Hematopoietic multipotent progenitor cell treated with erythropoietin and hydrocortisone succinate and interleukin-3 and kit ligand, for 6 days (in vitro differentiated cells): ENCODE measurements around the gene ITGA6.

Source experiments
- DNase-seq: peaks from one replicate; pipeline ENCODE4 v3.0.0-alpha.2; 2015

ITGA6 gene

DNA sequence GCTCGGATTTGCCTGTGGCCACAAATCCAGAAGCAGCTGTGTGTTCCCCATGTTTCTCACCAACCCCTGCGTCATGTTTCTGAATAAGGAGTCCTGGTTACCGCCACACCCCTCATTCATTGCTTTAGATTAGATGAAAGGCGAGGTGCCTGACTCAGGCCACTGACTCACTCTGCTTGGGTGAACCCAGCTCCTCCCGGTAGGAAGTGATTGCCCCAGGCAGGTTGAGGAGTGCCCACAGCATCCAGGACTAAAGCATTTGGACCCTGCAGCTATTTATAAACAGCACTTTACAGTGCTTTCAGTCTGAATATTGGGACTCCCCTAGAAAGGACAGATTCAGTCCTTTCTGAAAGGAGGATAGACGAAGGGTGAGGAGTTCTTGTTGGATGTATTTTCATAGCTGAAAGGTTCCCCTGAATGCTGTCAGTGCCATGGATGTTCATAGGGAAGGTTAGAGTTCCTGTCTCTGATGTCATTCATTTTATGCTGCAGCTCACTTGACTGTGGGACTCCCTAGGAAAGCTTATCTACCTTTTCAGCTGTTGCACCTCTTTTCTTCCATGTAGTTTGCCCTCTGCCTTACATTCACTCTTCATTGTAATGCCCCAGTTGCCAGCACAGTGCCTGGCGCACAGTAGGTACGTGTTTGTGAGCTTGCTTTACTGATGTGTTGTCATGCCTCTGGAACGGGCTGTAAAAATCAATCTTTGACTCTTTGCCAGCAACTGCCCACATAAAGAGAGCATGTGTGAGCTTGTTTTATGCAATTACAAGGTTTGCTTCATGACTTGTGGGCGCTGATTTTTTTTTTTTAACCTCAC lies 14.9 kb downstream of the ITGA6 start:
- no peak for DNase-seq

DNA sequence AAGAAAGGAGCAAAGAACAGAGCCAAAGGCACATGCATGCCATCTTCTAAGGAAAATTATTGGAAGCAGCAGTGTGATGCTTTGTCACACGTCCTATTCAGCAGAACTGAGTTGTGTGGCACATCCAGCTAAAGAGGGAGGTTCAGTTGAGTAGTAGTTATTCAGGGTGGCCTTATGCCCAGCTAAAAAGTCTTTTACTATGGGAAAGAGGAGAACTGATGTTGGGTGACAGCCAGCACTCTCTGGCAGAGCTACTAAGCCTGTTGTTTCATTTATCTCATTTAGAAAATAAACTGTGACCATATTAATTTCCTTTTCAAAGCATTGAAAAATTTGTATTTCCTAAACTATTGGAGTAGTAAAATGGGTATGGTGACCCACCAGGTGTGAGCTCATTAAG lies 18.5 kb downstream of the ITGA6 start:
- no peak for DNase-seq

DNA sequence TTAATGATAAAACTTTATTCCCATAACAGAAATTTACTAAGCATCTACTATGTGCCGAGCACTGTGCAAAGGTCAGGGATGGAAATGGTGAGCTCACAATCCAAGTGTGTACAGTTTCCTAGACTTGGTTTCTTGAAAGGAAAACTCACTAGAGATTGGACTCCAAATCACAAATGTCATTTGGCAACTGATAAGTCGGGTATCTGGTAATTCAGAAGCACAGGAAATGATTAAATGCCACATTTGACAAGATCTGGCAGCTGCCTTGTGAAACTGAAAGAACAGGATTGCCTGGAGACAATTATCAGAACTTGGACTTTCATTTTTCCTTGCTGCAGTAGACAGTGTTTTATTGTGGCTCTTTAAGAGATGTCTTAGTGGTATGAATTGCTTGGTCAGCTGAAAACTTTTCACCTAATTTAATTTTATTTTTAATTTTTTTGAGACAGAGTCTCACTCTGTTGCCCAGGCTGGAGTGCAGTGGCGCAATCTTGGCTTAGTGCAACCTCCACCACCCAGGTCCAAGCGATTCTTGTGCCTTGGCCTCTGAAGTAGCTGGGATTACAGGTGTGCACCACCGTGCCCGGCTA lies 19.2 kb downstream of the ITGA6 start:
- DNase-seq = no peak

DNA sequence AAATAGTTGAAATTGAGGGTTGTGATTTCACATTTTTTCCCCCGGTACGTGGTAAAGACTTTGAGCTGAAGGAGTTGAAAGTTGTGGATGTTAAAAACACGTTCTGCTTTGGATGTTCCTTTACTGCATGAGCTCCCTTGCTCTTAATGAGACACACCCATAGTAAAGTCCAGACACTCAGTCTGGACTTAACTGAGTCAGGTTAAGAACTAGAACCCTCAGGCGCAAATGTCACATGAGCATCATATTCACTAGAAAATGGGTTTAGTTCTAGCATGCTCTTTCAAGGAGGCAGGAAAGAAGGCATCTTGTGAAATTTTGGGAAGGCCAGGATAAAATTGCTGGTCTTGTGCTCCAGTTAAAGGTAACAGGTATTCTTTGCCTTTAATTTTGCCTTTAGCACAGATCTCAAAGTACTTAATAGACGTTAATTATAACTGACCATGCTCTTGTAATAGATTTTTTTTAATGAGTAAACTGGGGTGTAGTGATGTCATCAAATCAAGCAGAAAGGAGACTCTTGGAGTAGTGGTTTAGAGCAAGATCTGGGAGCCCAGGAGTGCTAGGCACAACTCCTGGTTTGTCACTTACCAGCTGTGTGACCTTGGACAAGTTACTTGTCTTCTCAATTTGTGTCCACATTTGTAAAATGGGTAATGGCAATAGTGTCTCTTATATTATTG lies 20.6 kb downstream of the ITGA6 start:
- DNase-seq = no peak

DNA sequence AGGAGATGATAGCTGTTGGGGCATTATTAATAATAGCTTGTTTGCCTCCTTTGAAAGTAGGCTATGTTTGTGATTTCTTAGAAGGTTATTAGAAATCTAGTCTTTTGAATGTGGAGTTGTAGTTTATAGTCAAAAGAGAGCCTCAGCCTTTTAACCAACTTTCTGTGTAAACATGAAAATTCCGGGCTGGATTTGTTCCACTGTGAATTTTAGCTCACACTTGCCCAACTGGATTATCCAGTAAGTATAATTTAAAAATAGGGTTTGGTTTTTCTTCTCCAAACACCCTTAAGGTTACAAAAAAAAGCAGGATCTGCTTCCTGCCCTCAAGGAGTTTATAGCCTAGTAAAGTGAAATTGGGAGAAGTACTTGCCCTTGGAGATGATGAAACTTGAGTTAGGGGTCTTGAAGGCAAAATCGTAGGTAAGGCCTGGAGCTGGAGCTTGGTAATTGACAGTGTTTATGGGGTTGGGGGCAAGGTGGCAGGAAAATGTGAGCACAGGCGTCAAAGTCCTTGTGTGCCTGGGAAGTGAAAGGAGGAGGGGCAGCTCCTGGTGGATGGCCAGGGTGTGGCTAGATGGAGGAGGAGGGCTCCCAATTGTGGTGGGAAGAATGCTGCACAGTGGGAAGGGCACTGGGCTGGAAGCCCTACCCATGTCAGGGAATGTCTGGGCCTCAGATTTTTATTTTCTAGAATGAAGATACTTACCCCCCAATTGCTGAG lies 21.3 kb downstream of the ITGA6 start:
- no peak for DNase-seq

DNA sequence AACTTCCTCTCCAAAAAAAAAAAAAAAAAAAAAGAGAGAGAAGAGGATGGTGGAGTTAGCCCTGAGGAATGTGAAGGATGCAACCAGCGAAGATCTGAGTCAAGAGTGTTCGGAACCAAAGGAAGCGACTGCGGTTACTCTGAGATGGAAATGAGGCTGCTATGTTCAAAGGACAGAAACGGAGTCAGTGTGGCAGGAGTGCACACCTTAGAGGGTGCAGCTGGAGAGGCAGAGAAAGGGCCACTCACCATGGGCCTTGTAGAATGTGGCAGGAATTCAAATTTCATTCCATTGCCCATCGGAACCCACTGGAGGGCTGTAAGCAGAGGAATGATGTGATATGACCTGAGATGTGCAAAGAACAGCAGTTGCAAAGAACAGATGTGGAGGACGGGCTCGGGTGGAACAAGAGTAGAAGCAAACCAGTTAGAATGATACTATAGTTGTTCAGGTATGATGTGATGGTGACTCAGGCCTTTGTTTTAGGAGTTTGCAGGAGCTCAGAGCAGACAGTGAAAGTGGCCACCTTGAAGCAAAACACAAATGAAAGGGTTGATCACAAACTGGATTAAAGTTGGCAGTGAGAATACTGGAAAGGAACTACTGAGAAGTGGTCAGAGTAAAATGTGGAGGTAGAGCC lies 22.6 kb downstream of the ITGA6 start:
- no peak for DNase-seq

DNA sequence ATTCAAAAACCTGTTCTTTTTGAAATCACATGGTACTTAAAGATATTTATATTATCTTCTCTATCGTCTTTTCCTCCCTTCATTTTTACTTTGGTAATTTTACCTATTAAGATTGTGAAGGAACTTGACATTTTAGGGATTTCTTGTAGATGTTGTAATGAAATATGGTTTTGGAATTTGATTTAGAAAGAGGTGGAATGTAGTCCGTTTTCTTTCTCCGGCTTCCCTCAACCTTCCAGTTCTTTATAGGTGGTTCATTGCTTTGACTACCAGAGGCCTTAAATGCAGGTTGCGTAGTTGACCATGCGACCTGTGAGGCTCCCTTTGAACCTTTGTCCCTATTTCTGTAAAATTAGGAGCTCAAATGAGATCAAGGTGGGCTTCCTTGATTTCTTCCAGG lies 24.5 kb downstream of the ITGA6 start:
- no peak for DNase-seq

DNA sequence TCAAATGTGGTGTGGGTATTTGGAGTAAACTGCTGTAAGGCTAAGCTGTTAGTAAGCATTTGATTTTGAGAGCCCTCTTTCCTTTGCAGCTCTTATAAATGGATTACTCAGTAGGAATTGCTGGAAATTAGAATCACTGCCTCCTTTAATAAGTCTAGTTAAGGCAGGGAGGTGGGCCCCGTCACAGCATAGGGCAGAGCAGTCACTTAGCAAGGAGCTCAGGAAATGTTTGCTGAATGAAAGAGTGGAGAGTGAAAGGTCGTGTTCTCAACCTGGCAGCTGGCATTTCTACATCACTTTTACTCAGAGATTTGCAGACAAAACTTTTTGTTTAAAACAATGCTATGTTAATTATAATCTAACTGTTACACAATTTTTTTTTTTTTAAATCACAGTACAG lies 25.5 kb downstream of the ITGA6 start:
- DNase-seq = no peak

DNA sequence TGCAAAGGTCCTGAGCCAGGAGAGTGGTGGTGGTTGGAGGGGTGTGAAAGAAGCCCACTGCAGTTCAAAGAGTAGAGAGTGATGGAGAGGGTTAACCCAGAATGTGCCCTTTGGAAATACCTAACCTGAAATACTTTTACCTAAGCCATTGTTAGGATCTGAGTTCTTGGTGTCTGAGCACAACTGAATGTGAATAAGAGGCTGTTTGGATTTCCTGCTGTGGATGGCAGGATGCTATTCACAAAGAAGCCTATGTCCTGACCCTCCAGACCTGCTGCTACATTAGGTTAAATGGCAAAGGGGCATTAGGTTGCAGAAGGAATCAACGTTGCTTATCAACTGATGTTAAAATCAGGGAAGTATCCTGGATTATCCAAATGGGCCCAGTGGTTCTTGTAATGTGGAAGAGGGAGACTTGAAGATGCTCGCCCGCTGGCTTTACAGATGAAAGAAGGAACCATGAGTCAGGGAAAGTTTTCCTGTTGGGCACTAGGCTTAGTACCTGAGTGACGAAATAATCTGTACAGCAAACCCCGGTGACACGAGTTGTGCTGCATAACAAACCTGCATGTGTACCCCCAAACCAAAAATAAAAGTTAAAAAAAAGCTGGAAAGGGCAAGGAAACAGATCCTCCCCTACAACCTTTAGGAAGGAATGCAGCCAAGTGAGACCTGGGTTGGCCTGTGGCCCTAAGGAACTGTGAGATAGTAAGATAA lies 27.2 kb downstream of the ITGA6 start:
- no peak for DNase-seq

DNA sequence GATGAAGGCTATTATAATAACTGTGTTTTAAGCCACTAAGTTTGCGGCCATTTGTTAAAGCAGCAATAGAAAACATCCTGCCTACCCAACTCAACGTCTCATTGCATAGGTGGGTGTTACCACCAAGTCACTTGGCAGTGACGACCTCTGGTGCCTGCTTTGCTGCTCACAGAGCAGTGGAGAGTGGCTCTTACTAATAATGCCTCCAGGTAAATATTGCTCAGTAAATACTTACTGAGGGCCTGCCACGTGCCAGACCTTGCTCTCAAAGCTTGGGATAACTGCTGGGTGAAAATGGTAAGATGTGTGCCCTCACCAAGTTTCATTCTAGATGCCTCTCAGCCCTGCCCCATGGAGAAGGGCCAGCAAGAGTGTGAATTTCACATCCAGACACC lies 27.7 kb downstream of the ITGA6 start:
- no peak for DNase-seq

DNA sequence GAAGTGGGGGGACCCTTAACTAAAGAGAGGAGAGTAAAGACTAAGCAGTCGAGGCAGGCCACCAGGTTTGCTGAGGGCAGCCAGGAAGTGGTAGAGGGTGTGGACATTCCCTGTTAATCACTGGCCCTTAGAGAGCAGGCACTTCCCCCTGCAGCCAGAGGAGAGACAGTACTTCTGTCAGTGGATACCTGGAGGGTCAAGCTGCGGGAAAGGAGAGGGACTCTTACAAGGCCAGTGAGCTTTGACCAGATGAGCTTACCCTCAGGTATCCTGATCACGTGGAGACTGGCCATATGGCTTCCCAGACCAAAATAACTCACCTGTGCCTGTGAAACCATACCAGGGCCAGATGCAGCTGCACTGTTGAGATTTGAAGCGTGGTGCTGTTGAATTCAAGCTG lies 28.6 kb downstream of the ITGA6 start:
- DNase-seq = no peak

DNA sequence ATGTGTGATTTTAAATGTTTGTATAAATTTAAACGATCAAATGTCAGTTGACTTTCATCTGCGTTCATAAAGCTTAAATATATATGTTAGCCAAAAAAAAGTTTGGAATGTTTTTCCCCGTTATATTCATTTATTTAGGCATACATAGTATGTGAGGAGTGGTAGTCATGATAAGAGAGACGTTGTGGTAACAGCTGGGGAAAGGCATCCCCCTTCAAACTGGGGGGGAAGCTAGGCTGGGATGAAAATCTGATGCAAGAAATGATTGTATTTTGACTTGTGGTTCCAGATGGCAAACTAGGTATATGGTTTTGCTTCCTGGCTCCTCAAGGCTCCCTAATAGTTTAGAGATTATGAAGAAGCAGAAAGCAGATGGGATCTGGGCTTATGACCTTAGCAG lies 30.1 kb downstream of the ITGA6 start:
- DNase-seq = no peak

DNA sequence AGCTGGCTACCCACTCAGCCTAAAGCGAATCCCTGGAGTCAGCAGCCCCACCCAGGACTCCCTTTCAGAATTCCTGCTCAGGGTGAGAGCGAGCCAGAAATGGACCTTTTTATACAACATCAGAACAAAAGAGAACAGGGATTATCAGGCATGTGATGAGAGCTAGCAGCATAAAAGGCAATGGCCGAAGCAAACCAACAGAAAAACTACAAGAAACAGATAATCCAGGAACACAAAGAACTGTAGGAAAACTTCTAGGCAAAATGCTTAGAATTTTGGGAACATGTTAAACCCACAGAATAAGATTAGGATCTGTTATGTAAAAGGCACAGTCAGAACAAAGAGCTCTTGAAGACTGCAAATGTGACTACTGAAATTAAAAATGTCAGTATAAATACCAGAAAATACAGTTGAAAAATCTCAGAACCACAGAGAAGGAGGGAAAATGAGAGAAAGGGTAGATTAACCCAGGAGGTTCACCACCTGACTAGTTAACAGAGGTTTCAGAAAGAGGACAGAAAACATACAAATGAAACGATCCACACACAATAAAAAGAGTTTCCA lies 31.3 kb downstream of the ITGA6 start:
- DNase-seq = no peak

DNA sequence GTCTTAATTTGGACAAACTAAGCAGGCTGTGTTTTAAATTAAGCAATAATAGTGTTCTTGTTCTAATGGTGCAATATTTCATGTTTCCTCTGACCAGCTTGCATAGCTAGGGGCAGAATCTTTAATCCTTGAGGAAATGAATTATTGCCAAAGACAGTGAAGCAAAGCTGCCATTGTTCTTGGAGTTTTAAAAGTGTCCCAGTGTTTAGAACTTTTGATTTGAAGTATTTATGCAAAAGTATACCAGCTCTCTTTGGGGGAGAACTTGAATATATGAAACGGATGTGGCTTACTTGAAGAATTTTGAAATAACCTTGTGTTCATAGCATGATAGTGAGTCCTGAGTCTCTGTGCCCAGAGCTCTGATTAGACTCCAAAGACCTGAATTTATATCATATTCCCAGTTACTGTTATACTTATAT lies 33.4 kb downstream of the ITGA6 start:
- DNase-seq = peak; percentile 42

DNA sequence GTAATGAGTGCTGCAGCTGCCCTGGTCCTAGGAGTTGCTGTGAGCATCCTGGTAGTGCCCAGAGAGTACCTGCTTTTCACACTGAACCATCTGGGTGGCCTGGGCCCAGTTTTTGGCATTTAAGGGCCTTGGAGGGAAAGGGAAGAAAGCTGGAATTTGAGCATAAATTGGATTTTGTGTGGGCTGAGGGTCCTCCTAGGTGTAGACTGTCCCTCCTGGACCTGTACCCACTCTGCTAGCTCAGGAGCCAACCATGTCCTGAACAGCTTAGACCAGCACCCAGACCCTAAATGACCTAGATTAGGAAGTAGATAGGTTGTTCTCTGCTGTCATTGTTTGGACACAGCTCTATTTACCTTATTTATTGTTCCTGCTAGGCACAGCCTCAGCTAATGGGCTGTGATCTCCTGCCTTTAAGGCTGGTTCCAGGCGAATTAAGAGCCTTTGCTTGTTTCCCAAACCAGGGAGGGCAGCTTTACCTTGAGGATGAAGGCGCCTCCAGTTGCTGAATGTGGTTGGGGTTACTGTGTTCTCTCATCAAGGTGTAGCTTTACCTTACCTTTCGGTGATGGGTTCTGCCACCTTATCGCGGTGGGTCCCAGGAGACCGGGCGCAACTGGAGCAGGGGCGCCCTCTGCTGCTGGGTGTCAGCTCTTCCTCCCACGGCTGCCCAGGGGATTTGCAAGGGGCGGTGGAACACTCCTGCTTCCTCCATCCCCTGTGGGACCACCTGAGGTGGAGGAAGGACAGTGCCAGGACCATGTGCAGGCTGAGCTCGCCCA lies 34.4 kb downstream of the ITGA6 start:
- DNase-seq = peak; percentile 75

DNA sequence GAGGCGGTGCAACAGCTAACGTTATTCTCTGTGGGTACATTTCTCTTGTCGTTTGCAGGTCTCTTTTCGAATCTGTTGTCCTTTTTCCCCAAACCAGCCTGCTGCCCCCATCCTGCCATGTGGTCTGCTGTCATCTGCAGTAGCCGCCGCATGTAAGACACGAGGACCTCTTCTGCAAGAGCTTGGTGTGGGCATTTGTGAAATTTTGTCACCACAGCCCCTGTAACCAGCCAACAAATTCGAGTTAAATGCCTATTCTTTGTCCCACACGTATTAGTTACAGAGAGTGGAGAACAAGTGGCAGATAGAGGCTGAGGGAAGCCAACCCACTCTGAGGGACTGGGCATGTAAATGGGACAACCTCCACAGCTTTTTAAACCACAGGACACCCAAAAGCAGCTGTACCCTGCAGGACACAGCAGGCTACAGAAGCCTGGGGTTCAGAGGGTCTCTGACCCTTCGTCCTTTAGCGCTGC lies 35.0 kb downstream of the ITGA6 start:
- DNase-seq = peak; percentile 15

DNA sequence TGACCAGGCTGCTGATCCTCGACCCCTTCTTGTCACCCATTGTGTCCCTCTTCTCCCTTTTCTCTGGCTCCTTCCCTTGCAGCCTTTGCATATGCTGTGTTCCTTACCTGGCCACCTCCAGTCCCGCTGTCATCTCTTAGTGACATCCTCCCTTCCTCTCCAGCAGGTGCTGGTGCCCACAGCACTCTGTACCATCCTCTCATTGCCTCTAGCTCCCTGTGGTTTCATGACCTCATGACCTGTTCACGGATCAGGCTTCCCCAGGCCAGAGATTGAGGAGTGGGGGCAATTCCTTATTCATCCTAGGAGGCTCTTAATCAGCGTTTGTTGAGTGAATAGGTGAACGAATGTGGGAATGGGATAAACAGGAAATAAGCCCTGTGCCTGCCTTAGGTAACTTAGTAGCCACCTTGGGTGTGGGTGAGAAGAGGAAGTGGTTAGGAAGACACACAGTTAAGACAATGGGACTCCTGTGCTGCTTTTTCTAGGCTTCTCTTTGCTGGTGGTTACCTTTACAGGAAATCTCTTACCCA lies 35.5 kb downstream of the ITGA6 start:
- peak; percentile 27 for DNase-seq

DNA sequence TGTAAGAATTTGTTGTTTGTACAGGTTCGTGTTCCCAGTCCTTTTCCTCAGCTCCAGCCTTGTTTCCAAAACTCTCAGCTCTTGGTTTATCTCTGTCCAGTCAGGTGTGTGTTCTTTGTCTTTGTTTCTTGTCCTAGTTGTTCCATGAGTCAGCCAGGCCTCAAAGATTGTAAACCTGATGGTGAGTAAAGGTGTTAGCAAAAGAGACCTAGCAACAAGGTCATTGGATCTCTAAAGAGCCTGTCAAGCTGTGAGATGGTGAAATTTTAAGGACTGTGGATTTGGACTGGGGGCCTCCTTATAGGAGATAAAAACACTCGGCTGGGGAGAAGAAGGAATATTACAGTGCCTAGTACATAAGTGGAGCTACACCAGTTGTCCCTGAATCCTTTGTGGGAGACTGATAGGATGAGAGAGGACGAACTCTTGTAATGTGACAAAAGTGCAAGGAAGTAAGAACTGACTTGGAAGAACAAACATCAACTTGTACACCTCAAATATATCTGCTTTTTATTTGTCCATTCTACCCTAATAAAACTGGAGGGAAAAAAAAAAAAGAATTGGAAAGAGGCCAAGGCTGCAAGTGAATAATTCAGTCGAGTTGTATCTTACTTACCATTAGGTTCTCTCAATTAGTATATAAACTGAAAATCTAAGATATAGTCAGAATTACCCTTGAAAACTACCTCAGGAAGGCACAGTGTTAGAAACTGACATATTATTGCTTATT lies 37.2 kb downstream of the ITGA6 start:
- no peak for DNase-seq

DNA sequence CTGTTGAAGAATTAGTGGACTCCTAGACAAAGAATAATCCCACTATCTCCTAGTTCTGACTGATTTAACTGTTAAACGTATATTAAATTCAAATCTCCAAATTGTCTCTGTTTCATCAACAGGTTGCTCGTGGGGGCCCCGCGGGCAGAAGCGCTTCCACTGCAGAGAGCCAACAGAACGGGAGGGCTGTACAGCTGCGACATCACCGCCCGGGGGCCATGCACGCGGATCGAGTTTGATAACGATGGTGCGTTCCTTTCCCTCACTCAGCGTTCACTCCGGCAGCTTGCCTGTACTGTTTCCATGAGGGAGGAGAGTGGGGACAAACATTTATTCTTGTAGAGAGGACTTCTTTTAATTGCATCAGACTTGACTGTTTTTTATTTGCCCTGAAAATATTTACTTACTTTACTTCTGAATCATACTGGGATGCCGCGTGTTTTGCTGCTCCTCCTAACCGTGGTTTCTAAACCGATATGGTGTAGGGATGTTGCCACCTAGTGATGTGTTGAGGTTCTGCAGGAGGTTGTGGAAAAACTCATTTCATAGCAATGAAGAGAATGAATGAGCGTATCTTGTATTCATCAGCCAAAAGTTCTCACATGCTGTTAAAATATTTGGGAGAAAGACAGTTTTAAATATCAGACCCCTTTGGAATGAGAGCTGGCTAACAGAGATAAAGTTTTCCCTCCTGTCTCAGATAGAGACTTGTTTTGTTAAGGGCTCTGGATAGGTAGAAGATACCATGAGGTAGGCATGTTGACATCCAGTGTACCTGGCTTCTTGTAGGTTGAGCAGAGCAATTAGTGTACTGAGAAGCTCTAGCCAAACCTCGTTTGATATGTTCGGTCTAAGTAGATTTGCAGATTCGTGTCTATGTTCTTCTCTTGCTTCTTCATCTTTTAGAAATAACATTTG lies 38.3 kb downstream of the ITGA6 start:
- peak; percentile 88 for DNase-seq
